Peyer's patch (tissue), 4 donors: ENCODE results near the gene LGALS12. TPM values are rescaled to one million over a fixed set of nuclear protein-coding genes. Genes with fewer than 3 reads are reported as not detected.
"Not testable (repeated sequence)": the region's sequence is repeated elsewhere in the genome, so short reads cannot be mapped to it uniquely, and the experiment has no call there.

Experiments used
- DNase-seq, 3 donors: peaks; one replicate each; pipeline ENCODE4 v3.0.0-alpha.2; 2017 to 2019
- H3K27ac ChIP-seq, 4 donors: fragments of 200-600 bp; sonication (generic); one replicate each; pipeline ENCODE4 v1.5.1; 2016 to 2019
- H3K27me3 ChIP-seq, 2 donors: fragments of 200-600 bp; sonication (generic); one replicate each; pipeline ENCODE4 v1.5.1; 2019
- H3K36me3 ChIP-seq, 3 donors: fragments of 200-600 bp; sonication (generic); one replicate each; pipeline ENCODE4 v1.5.1; 2016 to 2019
- H3K4me1 ChIP-seq, 4 donors: fragments of 200-600 bp; sonication (generic); one replicate each; pipeline ENCODE4 v1.5.1; 2016 to 2019
- H3K4me3 ChIP-seq, 4 donors: fragments of 200-600 bp; sonication (generic); 1 replicate in 3 of 4; 2 replicates in 1 of 4; pipeline ENCODE4 v1.5.1; 2016 to 2019; ENCODE audit warnings: mild to moderate bottlenecking in 1 of 4
- H3K9me3 ChIP-seq, 4 donors: fragments of 200-600 bp; sonication (generic); one replicate each; pipeline ENCODE4 v1.5.1; 2016 to 2019; ENCODE audit warnings: mild to moderate bottlenecking in 1 of 4
- CTCF ChIP-seq, 6 experiments: fragments of 450-650 bp in 4 of 6; fragments of 200-600 bp in 2 of 6; sonication (generic) in 1 of 6; IDR thresholded peaks; one replicate each; pipeline ENCODE4 v1.5.1; 2017 to 2019; ENCODE audit warnings: antibody characterized with exemption in 6 of 6, mild to moderate bottlenecking in 3 of 6, moderate library complexity in 1 of 6
- POLR2A ChIP-seq, 2 donors: fragments of 450-650 bp; IDR thresholded peaks; one replicate each; pipeline ENCODE4 v1.5.1; 2017; ENCODE audit warnings: antibody characterized with exemption in 2 of 2, mild to moderate bottlenecking in 2 of 2, moderate library complexity in 2 of 2
- total RNA-seq, 4 donors: library from RNA; depleted of rRNA; stranded (reverse); fragments of >200 nt; gene quantifications; one replicate each; pipeline ENCODE4 v1.1.0, GENCODE V29; 2016

LGALS12 gene
- total RNA-seq, 4 donors from 2014 or later = 0.53 TPM; not detected in 3

DNA sequence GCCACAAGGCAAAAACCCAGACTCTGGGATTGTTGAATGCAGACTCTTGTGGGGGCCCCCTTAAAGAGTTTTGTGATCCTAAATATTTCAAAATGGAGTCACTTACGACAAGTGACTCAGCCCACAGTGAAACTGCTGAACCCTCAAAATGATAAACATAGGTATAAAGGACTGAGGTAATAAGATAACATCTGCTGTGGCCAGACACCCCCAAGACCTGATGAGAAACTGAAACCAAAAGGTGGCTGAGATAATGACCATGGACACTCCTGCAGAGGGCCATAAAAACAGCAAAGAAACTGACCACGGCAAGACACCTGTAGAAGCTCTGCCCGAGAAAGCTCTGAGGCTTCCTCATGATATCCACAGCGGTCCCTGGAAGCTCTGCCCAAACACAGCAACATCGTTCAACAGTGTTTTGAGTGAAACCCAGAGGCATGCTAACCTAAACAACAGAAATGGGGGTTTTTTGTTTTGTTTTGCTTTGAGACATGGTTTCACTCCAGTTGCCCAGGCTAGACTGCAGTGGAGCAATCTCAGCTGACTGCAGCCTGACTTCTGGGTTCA, 29.1 kb downstream of the LGALS12 start:
- no peak for DNase-seq
- Histone ChIP-seq H3K27me3 (no peaks in the 10 kb centered on the region), H3K4me1 (peaks cover 8 to 44% (median 22%) of the 10 kb centered on the region in 4 donors), H3K9me3 (no peaks in the 10 kb centered on the region), H3K4me3 (no peak overlapping the region), H3K36me3 (peaks cover 0 to 4% (median 0%) of the 10 kb centered on the region in 3 donors), H3K27ac (peak overlapping the region; percentile 76 to 92 (median 84))
- TF ChIP-seq POLR2A (IDR thresholded peaks at IDR 0.05) (no peak), CTCF (IDR thresholded peaks at IDR 0.05) (no peak)

DNA sequence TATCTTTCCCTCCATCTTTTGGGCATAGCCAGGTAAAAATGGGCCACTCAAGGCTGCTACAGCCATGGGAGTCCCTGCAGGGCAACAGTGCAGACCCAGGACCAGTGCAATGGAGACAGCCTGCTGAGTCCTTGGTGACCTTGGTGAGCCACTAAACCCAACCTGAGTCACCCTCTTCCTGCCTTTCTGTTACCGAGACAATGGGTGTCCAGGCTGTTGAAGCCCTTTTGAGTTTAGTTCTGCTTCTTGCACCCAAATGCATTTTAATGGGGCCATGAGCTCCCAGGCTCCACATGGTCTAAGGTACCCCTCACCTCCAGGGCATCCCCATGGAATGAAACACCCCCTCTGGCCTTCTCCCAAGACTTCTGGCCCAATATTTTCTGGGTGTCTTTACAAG, 29.9 kb downstream of the LGALS12 start:
- Histone ChIP-seq H3K27ac (peak overlapping the region; percentile 76 to 92 (median 84)), H3K9me3 (no peaks in the 10 kb centered on the region), H3K27me3 (no peaks in the 10 kb centered on the region), H3K36me3 (peaks cover 0 to 4% (median 0%) of the 10 kb centered on the region in 3 donors), H3K4me1 (peaks cover 8 to 44% (median 22%) of the 10 kb centered on the region in 4 donors), H3K4me3 (no peak overlapping the region)
- TF ChIP-seq CTCF (IDR thresholded peaks at IDR 0.05) (no peak), POLR2A (IDR thresholded peaks at IDR 0.05) (no peak)
- DNase-seq = peak in 1 of 3 donors; percentile 74

GRCh38 chr11:63536669-63537292, 30.9 kb downstream of the LGALS12 start, which contains the start of gene PLAAT4:
Gene PLAAT4 (plus strand): TSS chr11:63536808. CDS start chr11:63536869, 61 bp downstream.
- TF ChIP-seq CTCF (IDR thresholded peaks at IDR 0.05) (no peak), POLR2A (IDR thresholded peaks at IDR 0.05) (peak; percentile 64 to 73)
- peak; percentile 59 to 80 (median 74) for DNase-seq
- Histone ChIP-seq H3K27ac (peak within 1 kb of the TSS; percentile 76 to 92 (median 84)), H3K9me3 (no peaks in the 10 kb centered on the region), H3K27me3 (no peaks in the 10 kb centered on the region), H3K4me3 (peak within 1 kb of the TSS; percentile 50 to 62 (median 54)), H3K36me3 (peaks cover 0 to 4% (median 0%) of the 10 kb centered on the region in 3 donors), H3K4me1 (peaks cover 8 to 38% (median 22%) of the 10 kb centered on the region in 4 donors)

GRCh38 chr11:63537293-63538101, 31.6 kb downstream of the LGALS12 start:
- H3K27ac ChIP-seq = peak overlapping the region; percentile 76 to 92 (median 84)
- no peak for TF ChIP-seq CTCF (IDR thresholded peaks at IDR 0.05)
- TF ChIP-seq POLR2A (IDR thresholded peaks at IDR 0.05) = no peak
- peaks cover 8 to 30% (median 22%) of the 10 kb centered on the region in 4 donors for H3K4me1 ChIP-seq
- no peaks in the 10 kb centered on the region for H3K27me3 ChIP-seq
- H3K4me3 ChIP-seq = peak overlapping the region; percentile 50 to 62 (median 54)
- DNase-seq = peak; percentile 42 to 59 (median 50)
- H3K36me3 ChIP-seq = peaks cover 0 to 4% (median 0%) of the 10 kb centered on the region in 3 donors
- H3K9me3 ChIP-seq = no peaks in the 10 kb centered on the region

- H3K9me3 ChIP-seq, H3K4me3 ChIP-seq, H3K27ac ChIP-seq, H3K27me3 ChIP-seq, DNase-seq: not testable (repeated sequence)
- peaks cover 0 to 16% (median 12%) of the 10 kb centered on the region in 4 donors for H3K4me1 ChIP-seq
- peaks cover 0 to 30% (median 0%) of the 10 kb centered on the region in 3 donors for H3K36me3 ChIP-seq
These were observed 36.6 kb downstream of the LGALS12 start for GRCh38 chr11:63542506-63542905.
